Cardiac fibroblast (primary cell): ENCODE data around the gene MT1G.
"Not testable (repeated sequence)": the region's sequence is repeated elsewhere in the genome, so short reads cannot be mapped to it uniquely, and the experiment has no call there.

Source experiments
- DNase-seq, 2 donors: peaks; one replicate each; pipeline versions ENCODE4 v3.0.0 to v3.0.0-alpha.2; 2010; ENCODE audit warnings: low read depth in 2 of 2
- H3K4me3 ChIP-seq, 2 donors: replicated peaks in 1 of 2; 1 replicate in 1 of 2; 2 replicates in 1 of 2; pipeline ENCODE4 v1.5.1; 2011; ENCODE audit warnings: low read depth in 2 of 2, low read length in 2 of 2, mild to moderate bottlenecking in 2 of 2, moderate library complexity in 1 of 2
- TF ChIP-seq, protein P1 (sequence below): IDR thresholded peaks from one replicate; pipeline ENCODE4 v1.5.1; 2011; ENCODE audit warnings: low read depth, mild to moderate bottlenecking, low read length, inconsistent platforms

Gene MT1G

DNA sequence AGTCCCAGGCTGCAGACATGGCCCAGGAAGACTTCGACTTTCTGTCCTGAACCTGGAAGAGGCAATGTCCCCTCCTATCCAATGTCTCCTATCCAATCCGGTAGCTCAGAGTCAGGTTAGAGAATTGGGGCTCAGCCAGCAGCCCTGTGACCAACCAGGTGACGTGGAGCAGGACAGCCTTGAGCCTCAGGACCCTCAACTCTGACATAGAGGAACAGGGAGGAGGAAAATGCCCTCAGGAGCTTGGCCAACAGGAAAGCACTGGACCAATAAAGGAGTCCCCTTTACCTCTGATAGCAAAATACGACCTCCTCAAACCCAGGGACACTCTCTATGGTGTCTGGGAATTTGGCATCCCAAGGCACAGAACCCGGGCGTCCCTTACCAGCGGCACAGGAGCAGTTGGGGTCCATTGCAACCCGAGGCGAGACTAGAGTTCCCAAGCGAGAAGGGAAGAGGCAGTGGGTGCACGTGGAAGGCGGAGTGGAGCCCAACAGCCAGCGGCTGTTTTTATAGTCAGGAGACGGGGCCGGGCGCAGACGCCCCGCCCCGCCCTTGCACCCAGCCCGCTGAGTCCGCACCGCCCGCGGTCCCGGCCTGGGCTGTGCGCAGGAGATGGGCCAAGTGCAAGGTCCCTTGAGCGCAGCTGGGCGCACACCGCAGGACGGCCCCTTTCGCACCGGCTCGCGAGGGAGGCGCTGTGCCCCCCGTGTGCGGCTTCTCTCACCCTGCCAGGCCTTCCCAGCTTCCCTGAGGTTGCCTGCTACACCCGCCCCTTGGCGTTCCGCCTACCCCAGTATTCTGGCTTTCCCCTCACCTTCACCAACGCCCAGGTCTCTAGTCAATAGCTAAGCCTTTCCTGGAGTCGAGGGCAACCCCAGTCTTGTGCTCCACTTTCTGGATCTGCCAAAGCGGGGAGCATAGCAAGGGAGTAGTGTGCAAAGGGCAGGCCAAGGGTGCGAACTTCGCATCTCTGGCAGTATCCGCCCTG is at the start of gene MT1G:
MT1G (minus strand) TSS at position 485 of the 991 bp plus-strand sequence; CDS start at position 413, 72 bp downstream.
- DNase-seq = peak; percentile 32 to 34
- TF ChIP-seq, protein P1, sequence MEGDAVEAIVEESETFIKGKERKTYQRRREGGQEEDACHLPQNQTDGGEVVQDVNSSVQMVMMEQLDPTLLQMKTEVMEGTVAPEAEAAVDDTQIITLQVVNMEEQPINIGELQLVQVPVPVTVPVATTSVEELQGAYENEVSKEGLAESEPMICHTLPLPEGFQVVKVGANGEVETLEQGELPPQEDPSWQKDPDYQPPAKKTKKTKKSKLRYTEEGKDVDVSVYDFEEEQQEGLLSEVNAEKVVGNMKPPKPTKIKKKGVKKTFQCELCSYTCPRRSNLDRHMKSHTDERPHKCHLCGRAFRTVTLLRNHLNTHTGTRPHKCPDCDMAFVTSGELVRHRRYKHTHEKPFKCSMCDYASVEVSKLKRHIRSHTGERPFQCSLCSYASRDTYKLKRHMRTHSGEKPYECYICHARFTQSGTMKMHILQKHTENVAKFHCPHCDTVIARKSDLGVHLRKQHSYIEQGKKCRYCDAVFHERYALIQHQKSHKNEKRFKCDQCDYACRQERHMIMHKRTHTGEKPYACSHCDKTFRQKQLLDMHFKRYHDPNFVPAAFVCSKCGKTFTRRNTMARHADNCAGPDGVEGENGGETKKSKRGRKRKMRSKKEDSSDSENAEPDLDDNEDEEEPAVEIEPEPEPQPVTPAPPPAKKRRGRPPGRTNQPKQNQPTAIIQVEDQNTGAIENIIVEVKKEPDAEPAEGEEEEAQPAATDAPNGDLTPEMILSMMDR = no peak
- H3K4me3 ChIP-seq = no peak within 1 kb of the TSS

DNA sequence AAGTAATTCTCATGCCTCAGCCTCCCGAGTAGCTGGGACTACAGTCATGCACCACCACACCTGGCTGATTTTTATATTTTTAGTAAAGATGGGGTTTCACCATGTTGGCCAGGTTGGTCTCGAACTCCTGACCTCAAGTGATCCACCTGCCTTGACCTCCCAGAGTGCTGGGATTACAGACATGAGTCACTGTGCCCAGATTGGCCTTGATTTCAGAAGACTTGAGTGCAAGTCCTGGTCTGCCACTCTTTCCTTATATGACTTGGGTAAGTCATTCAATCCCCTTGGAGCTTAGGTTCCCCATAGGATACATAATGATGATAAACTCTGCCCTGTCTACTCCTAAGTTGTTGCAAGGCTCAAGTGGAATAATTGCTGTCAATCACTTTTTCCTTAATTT is 49.7 kb upstream of the MT1G start:
- not testable (repeated sequence) for H3K4me3 ChIP-seq, DNase-seq

DNA sequence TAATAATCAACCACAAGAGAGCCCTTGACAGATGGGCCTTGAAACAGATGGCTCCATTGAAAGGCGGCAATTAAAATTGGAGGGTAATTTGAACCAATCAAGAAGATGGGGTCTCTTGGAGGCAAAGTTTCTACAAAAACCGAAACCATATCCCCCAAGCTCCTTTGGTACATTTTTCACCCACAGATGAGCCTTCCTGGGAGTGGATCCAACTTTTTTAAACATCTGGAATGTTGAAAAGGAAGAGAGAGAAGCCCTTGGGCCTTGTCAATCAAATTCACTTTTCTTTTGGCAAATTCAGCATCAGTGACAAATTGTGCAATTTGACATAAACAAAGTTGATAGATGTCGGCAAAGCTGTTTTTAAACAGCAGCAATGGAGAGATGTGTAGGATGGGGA is 48.9 kb upstream of the MT1G start:
- no peak overlapping the region for H3K4me3 ChIP-seq
- DNase-seq = no peak
- TF ChIP-seq, protein P1 = no peak

DNA sequence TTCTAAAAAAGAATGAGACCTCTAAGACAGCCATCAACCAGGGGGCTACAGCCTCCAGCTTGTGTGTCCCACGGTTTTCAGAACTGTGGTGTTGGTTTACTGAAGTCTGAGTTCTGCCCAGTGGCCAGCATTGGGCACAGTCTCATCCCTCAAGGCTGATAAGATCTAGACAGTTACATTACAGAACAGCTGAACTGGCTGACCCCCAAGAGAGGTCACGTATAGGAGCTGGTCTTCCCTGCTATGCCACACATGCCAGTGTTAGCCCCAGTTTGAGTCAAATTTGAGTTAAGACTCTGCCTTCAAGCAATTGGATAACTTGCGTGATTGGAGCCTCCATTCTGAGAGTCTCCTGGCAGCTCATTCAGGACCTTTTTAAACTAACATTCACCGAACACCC is 47.3 kb upstream of the MT1G start:
- no peak overlapping the region for H3K4me3 ChIP-seq
- TF ChIP-seq, protein P1 = no peak
- DNase-seq = no peak

DNA sequence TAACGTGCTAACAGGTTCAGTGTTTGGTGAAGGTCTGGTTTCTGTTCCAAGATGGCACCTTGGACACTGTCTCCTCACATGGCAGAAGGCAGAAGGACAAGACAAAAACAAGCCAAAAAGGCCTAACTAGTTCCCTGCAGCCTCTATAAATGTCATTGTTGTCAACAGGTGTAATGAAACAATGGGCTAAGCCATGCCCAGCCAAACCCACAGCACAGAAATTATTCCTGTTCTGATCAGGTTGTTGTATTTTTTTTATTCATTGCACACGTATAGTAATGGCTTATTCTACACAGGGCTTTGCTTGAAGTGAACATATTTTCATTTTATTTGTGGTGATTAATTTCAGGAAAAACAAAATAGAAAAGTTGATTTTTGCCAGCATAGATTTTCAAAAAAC is 45.9 kb upstream of the MT1G start:
- no peak overlapping the region for H3K4me3 ChIP-seq
- TF ChIP-seq, protein P1 = no peak
- no peak for DNase-seq

DNA sequence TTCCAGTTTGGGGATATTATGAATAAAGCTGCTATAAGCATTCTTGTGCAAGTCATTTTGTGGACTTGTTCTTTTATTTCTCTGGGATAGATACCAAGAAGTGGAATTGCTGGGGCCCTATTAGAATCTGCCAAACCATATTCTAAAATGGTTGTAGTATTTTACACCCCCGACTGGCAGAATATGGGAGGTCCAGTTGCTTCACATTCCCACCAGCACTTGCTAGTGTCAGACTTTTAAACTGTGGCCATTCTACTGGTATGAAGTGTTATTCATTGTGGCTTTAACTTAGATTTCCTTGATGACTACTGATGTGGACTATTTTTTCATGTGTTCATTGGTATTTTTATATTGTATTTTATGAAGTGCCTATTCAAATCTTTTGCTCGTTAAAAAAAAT is 44.0 kb upstream of the MT1G start:
- no peak overlapping the region for H3K4me3 ChIP-seq
- peak in 1 of 2 donors; percentile 13 for DNase-seq
- TF ChIP-seq, protein P1 = no peak

DNA sequence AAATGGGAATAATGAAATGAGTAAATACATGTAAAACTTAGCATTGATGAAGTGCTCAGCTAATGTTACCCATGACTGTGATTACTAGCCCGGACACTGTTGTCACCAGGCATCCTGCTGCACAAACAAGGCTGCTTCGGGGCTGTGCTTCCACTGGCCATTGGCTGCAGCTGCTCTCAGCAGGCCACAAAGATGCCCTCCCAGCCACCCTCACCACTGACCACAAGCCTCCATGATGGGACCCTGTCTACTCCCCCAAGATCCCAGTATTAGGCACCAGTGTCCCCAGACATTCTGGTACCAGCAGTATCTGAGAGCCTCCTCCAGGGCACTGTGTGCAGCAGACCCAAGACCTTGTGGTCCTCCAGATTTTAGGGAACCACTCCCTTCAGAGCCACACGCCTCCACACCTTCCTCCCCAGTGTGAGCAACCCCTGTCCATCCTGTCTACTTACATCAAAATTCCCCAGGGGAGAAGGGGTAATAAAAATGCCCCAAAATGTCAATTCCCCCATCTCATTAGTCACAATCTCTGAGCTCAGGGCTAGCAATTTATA is 42.4 kb upstream of the MT1G start:
- TF ChIP-seq, protein P1 = no peak
- DNase-seq = no peak
- H3K4me3 ChIP-seq = no peak overlapping the region
